SK-N-MC (cell line): ENCODE results near the gene FMO1.

ENCODE experiments used
- DNase-seq: peaks from one replicate; pipeline ENCODE4 v3.0.0-alpha.2; 2011; ENCODE audit warnings: low read depth, low spot score
- H3K27ac ChIP-seq: fragments of 200-600 bp; sonication (generic); 2 replicates; pipeline ENCODE4 v1.5.1; 2016; ENCODE audit warnings: mixed run types
- H3K36me3 ChIP-seq: fragments of 200-600 bp; sonication (generic); 2 replicates; pipeline ENCODE4 v1.6.1; 2017; ENCODE audit warnings: antibody characterized with exemption, low read length, mixed read lengths; ENCODE audit not compliant: insufficient read depth
- H3K4me3 ChIP-seq: fragments of 200-600 bp; sonication (generic); 2 replicates; pipeline ENCODE4 v1.5.1; 2016
- H3K9ac ChIP-seq: fragments of 200-600 bp; sonication (generic); 2 replicates; pipeline ENCODE4 v1.8.0; 2017; ENCODE audit warnings: mixed run types, mixed read lengths; ENCODE audit not compliant: insufficient read length
- H3K9me3 ChIP-seq: fragments of 200-600 bp; sonication (generic); 2 replicates; pipeline ENCODE4 v1.6.1; 2017; ENCODE audit warnings: low read depth, mild to moderate bottlenecking, antibody characterized with exemption, low read length, moderate library complexity, mixed read lengths
- EZH2 ChIP-seq: fragments of 200-600 bp; sonication (generic); IDR thresholded peaks from one replicate; pipeline ENCODE4 v1.6.1; 2017; ENCODE audit warnings: antibody characterized with exemption
- FOXP2 ChIP-seq: optimal IDR thresholded peaks from 2 replicates; pipeline ENCODE3; 2011; ENCODE audit warnings: mild to moderate bottlenecking, moderate library complexity; ENCODE audit not compliant: insufficient read depth; ENCODE audit errors: extremely low read length, control extremely low read depth
- POLR2AphosphoS5 ChIP-seq: IDR thresholded peaks from 2 replicates; pipeline ENCODE4 v1.6.1; 2012; ENCODE audit warnings: mild to moderate bottlenecking, low read depth, low read length, borderline replicate concordance

FMO1 gene

GRCh38 chr1:171258943-171259342 lies 10.6 kb downstream of the FMO1 start:
- TF ChIP-seq FOXP2, result no peak
- TF ChIP-seq EZH2, result no peak
- TF ChIP-seq POLR2AphosphoS5, result no peak
- DNase-seq, result no peak
- Histone ChIP-seq H3K36me3 (no peaks in the 10 kb centered on the region), H3K27ac (peak overlapping the region; percentile 59; the same call in 1 of the 2 replicates), H3K9ac (peak overlapping the region; percentile 6), H3K4me3 (peak overlapping the region; percentile 11; the same call in 1 of the 2 replicates), H3K9me3 (no peaks in the 10 kb centered on the region)

- TF ChIP-seq EZH2 (no peak), FOXP2 (no peak), POLR2AphosphoS5 (no peak)
- Histone ChIP-seq H3K9me3 (no peaks in the 10 kb centered on the region), H3K9ac (no peak overlapping the region), H3K36me3 (no peaks in the 10 kb centered on the region), H3K4me3 (no peak overlapping the region), H3K27ac (no peak overlapping the region)
- DNase-seq, result no peak
These were observed 13.0 kb downstream of the FMO1 start for GRCh38 chr1:171261336-171261735.

- TF ChIP-seq POLR2AphosphoS5 (no peak), EZH2 (no peak), FOXP2 (no peak)
- Histone ChIP-seq H3K9ac (no peak overlapping the region), H3K4me3 (peak overlapping the region; percentile 52), H3K27ac (peak overlapping the region; percentile 82), H3K36me3 (no peaks in the 10 kb centered on the region), H3K9me3 (no peaks in the 10 kb centered on the region)
- DNase-seq, result peak; percentile 69
These were observed 15.6 kb downstream of the FMO1 start for GRCh38 chr1:171263901-171264300.

GRCh38 chr1:171265686-171266085 lies 17.4 kb downstream of the FMO1 start:
- H3K9me3 ChIP-seq, result no peaks in the 10 kb centered on the region
- 0 out of 2 replicates have a peak overlapping the region, but pooled peaks have one; percentile 15 for H3K27ac ChIP-seq
- TF ChIP-seq POLR2AphosphoS5 (no peak), FOXP2 (no peak), EZH2 (no peak)
- H3K4me3 ChIP-seq, result no peak overlapping the region
- no peaks in the 10 kb centered on the region for H3K36me3 ChIP-seq
- no peak overlapping the region for H3K9ac ChIP-seq
- DNase-seq, result no peak

- Histone ChIP-seq H3K27ac (no peak overlapping the region), H3K9me3 (no peaks in the 10 kb centered on the region), H3K36me3 (no peaks in the 10 kb centered on the region), H3K9ac (no peak overlapping the region), H3K4me3 (no peak overlapping the region)
- TF ChIP-seq FOXP2 (no peak), POLR2AphosphoS5 (no peak), EZH2 (no peak)
- DNase-seq, result no peak
These were observed 18.6 kb downstream of the FMO1 start for GRCh38 chr1:171266930-171267329.

- no peaks in the 10 kb centered on the region for H3K36me3 ChIP-seq
- H3K9ac ChIP-seq, result no peak overlapping the region
- no peak for TF ChIP-seq FOXP2
- TF ChIP-seq EZH2, result no peak
- TF ChIP-seq POLR2AphosphoS5, result no peak
- H3K9me3 ChIP-seq, result no peaks in the 10 kb centered on the region
- H3K27ac ChIP-seq, result no peak overlapping the region
- no peak overlapping the region for H3K4me3 ChIP-seq
- DNase-seq, result no peak
These were observed 19.1 kb downstream of the FMO1 start for GRCh38 chr1:171267391-171267790.

- no peaks in the 10 kb centered on the region for H3K9me3 ChIP-seq
- no peak overlapping the region for H3K27ac ChIP-seq
- H3K4me3 ChIP-seq, result no peak overlapping the region
- TF ChIP-seq FOXP2, result no peak
- TF ChIP-seq POLR2AphosphoS5, result no peak
- no peak for TF ChIP-seq EZH2
- H3K9ac ChIP-seq, result no peak overlapping the region
- H3K36me3 ChIP-seq, result no peaks in the 10 kb centered on the region
- no peak for DNase-seq
These were observed 22.5 kb downstream of the FMO1 start for GRCh38 chr1:171270806-171271205.

GRCh38 chr1:171277534-171277933 lies 29.2 kb downstream of the FMO1 start:
- no peak for DNase-seq
- H3K27ac ChIP-seq, result no peak overlapping the region
- no peaks in the 10 kb centered on the region for H3K36me3 ChIP-seq
- TF ChIP-seq FOXP2 (no peak), POLR2AphosphoS5 (no peak), EZH2 (no peak)
- no peak overlapping the region for H3K9ac ChIP-seq
- H3K4me3 ChIP-seq, result no peak overlapping the region
- no peaks in the 10 kb centered on the region for H3K9me3 ChIP-seq

GRCh38 chr1:171279234-171279633 lies 30.9 kb downstream of the FMO1 start:
- no peak overlapping the region for H3K9ac ChIP-seq
- H3K9me3 ChIP-seq, result no peaks in the 10 kb centered on the region
- no peak overlapping the region for H3K27ac ChIP-seq
- no peaks in the 10 kb centered on the region for H3K36me3 ChIP-seq
- TF ChIP-seq FOXP2, result no peak
- TF ChIP-seq POLR2AphosphoS5, result no peak
- TF ChIP-seq EZH2, result no peak
- DNase-seq, result no peak
- H3K4me3 ChIP-seq, result no peak overlapping the region

GRCh38 chr1:171279678-171280077 lies 31.4 kb downstream of the FMO1 start:
- DNase-seq, result no peak
- Histone ChIP-seq H3K27ac (no peak overlapping the region), H3K9ac (no peak overlapping the region)

More at GRCh38 chr1:171279678-171280077, 31.4 kb downstream of the FMO1 start:
- Histone ChIP-seq H3K4me3 (no peak overlapping the region), H3K9me3 (no peaks in the 10 kb centered on the region), H3K36me3 (no peaks in the 10 kb centered on the region)
- no peak for TF ChIP-seq FOXP2
- no peak for TF ChIP-seq EZH2
- no peak for TF ChIP-seq POLR2AphosphoS5
